Medulla oblongata (tissue), 1 donor: Measurements from ENCODE around the gene FAM229A.
"Not testable (repeated sequence)": the region's sequence is repeated elsewhere in the genome, so short reads cannot be mapped to it uniquely, and the experiment has no call there.

Experiments
- DNase-seq: peaks from one replicate; pipeline ENCODE4 v3.0.0-alpha.2; 2015; ENCODE audit errors: extremely low spot score

FAM229A gene

DNA sequence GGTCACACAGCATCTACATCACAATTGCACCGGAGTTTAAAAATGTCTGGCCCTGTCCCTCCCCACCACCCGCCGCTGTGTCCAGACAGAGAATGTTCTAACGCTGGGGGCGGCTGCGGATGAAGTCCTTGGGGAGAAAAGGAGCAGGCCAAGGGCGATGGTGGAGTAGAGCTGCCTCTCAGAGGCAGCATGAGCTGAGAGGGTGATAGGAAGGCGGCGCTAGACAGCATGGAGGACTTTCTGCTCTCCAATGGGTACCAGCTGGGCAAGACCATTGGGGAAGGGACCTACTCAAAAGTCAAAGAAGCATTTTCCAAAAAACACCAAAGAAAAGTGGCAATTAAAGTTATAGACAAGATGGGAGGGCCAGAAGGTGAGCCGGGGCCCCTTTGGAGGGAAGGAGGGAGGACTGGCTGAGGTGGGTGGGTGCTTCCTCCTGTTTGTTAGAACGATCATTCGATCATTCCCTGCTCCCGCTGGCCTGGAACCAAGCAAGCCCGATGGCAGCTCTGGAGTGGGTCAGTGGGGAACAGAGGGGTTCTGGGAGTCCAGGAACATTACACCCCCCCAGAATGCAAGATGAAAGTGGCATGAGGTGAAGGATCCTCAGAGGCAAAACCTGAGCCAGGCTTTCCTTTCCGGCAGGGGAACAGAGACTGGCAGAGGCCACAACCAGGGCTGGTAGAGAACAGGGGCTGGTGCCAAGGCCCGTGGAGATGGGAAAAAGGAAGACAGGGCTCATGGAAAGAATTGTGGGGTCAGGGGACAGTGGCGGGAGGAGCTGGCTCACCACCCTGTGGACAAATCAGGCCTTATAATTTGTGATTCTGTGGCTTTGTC, at the start of gene FAM229A, which contains the start of gene TSSK3:
Gene FAM229A (minus strand): TSS at position 12 of the 840 bp plus-strand sequence. CDS start 394 bp downstream, outside the sequence.
Gene TSSK3 (plus strand): TSS at position 66 of the 840 bp plus-strand sequence. CDS start 163 bp downstream, at position 229.
- DNase-seq: no peak

- DNase-seq: no peak
These were observed 49.0 kb upstream of the FAM229A start for GRCh38 chr1:32411261-32411660.

GRCh38 chr1:32406629-32407111, 44.4 kb upstream of the FAM229A start:
- DNase-seq: no peak

- DNase-seq: no peak
These were observed 43.6 kb upstream of the FAM229A start for GRCh38 chr1:32405672-32406467.

GRCh38 chr1:32404946-32405345, 42.7 kb upstream of the FAM229A start:
- no peak for DNase-seq

DNA sequence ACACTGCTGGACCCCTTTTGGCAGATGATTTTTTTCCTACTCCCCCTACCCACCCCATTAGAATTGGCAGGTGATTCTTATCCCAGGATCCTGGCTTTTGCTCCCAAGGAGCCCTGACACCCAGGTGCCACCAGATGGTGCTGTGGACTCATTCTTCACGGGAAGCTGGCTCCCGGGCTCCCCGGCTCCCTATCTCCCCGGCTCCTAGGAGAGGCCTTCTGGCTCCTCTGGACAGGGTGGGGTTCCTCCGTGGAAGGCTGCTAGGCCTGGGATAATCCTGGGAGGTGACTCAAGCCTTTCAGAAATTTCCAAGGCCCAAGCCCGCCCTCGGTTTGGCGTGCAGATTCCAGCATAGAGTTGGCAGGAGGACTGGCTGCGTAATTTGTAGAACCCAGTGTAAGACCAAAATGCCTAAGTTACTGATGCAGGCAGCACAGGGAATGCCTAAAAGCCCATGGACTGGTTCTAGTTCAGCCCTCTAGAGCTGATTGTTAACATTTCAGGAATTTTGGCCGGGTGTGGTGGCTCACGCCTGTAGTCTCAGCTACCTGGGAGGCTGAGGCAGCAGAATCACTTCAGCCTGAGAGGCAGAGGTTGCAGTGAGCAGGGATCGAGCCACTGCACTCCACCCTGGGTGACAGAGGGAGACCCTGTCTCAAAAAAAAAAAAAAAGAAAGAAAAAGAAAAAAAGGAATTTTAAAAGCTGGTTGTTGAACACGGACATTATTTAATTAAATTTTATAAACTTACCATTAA, 38.8 kb upstream of the FAM229A start:
- DNase-seq: peak; percentile 90

DNA sequence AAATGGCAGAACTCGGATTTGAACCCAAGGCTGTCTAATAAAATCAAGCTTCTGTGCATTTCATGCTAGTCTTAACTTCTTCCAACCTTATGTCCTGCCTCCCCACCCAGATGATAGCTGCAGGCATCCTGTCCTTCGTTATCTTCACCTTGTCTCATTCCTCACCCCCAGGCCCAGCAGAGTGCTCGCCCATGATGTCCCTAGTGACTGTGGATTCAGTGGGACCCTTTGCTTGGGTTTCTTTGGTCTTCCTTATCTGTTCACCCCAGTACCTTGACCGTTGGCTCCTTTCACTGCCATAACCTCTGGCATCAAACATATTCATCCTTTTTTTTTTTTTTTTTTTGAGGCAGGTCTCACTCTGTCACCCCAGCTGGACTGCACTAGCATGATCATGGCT, 37.6 kb upstream of the FAM229A start:
- DNase-seq: no peak

GRCh38 chr1:32398401-32398800, 36.1 kb upstream of the FAM229A start:
- DNase-seq: no peak

DNA sequence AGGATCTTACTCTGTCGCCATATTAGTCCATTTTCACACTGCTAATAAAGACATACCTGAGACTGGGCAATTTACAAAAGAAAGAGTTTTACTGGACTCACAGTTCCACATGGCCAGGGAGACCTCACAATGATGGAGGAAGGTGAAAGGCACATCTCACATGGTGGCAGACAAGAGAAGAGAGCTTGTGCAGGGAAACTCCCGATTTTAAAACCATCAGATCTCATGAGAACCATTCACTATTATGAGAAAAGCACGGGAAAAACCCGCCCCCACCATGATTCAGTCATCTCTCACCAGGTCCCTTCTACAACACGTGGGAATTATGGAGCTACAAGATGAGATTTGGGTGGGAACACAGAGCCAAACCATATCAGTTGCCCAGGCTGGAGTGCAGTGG, 34.2 kb upstream of the FAM229A start:
- DNase-seq: not testable (repeated sequence)

DNA sequence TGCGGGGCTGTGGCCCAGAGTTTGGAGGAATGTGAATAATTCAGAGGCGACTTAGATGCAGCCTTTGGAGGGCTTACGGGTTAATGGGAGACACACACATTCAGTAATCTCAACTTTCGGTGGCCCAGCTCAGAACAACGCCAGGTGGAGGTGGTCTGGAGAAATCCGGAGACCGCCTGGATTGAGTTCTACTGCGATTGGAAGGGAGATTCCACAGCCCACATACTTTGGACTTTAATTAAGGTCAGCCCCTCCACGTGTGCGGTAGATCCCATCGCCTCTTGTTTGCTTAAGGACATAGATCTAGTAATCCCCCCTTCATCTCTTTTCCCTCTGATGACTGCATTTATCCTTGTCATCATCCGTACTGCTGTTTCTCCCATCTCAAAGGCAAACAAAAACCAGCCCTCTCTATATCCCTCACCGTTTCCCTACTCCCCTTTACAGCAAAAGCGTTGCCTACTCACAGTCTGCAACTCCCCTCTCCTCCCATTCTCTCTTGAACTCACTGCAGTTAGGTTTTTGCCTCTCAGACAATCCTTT, 32.7 kb upstream of the FAM229A start:
- DNase-seq: no peak

DNA sequence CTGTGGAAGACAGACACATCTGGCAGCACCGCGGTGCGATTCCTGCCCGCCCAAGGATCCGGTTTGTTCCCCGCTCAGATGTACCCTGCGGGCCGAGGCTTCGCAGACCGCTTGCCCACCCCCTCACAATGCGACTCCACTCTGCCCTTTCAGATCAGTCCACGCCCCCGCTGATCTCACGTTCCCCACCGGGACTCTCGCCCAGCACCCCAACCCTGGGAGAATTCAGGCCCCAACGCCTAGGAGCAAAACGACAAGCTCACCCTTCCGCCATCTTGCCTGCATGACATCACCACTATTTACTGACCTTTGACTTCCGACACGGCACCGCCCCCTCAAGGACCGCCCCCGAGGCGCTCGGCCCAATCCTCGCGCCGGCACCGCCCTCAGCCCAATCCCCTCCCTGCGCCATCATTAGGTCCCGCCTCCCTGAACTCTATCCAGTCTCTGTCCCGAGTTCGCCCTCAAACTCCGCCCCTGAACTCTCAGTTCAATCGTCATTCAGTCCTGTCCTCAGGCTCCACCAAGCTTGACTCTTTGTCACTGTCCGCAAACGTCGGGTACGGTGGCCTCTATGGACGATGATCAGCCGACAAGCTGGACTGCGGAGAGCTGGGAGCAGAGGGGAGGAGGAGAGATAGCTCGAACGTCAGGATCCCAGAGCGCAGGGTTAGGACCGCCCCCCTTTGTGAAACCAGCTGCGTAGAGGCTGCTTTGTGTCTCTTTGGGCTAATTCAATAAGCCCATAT, 32.0 kb upstream of the FAM229A start, which contains the start of gene BSDC1:
Gene BSDC1 (minus strand): TSS at position 301 of the 749 bp plus-strand sequence. CDS start 27 bp downstream, at position 274.
- DNase-seq: peak; percentile 100

DNA sequence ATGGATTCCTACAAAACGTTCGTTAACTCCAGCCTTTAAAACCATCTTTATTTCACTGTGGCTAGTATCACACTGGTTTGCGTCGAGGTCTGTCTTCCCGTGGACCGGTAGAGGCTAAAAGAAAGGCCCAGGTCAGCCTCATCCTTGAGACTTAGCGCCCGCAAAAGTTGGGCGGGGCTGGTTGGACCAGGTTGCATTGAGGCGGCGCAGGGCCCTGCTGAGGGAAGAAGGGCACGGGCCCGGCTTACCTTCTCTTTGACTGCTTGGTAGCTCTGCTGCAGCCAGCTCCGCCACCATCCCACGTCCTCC, 31.5 kb upstream of the FAM229A start:
- no peak for DNase-seq

DNA sequence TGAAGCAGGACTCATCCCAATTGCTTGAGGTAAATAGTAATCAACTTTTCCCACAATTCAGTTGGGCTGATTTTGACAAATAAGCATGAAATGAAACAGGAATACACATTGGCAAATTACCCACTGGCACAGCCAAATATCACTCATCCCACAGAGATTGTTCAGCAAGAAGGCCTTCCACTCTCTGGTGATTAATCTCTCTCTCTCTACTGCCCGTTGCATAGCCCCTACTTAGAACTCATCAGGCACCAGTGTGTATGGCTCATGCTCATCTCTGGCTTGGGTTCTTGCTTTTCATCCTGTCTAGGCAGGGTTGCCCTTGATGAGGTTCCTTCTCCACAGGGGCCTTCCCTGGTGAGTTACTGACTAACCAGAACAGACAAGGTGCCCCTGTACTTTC, 30.9 kb upstream of the FAM229A start:
- DNase-seq: no peak

GRCh38 chr1:32392325-32392724, 30.0 kb upstream of the FAM229A start:
- no peak for DNase-seq

DNA sequence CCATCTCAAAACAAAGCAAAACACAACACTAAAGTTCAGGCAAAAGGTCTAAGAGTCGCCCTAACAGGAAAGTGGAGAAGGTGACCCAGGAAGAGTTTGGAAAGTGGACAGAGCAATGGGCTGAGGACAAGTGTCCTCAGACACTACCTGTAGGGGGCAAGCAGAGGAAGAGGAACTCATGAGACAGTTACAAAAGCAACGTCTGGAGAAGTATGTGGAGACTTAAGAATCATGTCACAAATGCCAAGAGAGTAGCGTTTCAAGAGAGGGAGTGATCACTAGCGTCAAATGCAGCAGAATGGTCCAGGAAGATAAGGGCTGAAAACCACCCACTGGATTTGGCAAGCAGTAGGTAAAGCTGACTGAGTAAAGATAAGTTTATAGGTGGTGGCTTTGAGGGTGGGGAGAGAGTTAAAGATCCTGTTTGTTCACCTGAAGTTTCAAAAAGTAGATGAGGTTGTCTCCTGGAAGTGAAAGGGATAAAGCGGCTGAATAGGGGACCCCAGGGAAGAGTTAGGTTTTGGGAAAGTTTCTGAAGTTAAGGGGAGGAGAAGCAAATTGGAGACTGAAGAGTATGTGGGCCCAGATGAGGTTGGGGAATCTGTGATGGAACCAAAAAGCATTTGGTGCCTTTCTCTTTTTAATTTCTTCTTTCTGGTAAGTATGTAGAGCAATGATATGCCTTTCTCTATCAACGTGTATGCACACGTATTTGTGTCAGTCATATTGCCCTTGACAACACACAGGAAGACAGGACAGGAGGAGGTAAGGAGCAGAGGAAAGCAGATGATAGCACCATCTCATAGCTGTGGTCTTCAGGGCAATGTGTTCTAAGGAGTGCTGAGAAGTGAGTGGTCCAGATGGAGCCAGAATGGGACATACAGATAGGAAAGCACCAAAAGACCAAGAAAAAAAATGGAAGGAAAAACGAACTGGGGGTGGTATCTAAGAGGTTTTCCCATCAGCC, 28.9 kb upstream of the FAM229A start:
- no peak for DNase-seq

DNA sequence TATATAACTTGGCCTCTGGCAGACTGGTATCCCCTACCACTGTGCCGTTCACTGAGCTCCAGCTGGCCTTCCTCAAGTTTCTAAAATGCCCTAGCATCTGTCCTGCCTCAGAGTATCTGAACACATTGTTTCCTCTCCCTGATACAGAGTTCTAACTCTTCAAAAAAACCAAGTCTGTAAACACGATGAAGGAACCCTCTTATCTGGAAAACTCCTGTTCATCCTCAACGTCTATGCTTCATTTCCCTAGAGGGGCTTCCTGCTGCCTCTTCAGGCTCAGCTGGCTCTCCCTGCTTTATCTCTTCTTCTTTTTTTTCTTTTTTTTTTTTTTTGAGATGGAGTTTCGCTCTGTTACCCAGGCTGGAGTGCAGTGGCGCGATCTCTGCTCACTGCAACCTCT, 26.4 kb upstream of the FAM229A start:
- DNase-seq: no peak

GRCh38 chr1:32386676-32387392, 24.5 kb upstream of the FAM229A start:
- DNase-seq: no peak

GRCh38 chr1:32380057-32380456, 17.8 kb upstream of the FAM229A start:
- no peak for DNase-seq
